Measurements from ENCODE around the gene ERVV-1.

ERVV-1 gene

DNA sequence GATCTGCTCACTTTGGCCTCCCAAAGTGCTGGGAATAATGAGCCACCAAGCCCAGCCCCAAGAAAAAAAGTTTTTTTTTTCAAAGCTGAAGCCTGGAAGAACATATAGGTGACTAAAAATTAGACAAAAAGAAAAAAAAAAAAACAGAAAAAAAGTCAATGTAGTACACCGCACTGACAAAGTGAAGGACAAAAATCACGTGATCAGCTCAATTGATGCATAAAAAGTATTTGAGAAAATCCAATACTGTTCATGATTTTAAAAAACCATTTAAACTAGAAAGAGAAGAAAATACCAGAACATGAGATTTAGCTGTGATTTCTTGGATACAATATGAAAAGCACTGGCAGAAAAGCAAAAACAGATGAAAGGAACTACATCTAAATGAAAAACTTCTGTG lies 20.3 kb downstream of the ERVV-1 start:
- DNase-seq = no peak

GRCh38 chr19:53034948-53035675 lies 21.4 kb downstream of the ERVV-1 start:
- no peak for DNase-seq

GRCh38 chr19:53037101-53038097 lies 23.7 kb downstream of the ERVV-1 start:
- no peak for DNase-seq

DNA sequence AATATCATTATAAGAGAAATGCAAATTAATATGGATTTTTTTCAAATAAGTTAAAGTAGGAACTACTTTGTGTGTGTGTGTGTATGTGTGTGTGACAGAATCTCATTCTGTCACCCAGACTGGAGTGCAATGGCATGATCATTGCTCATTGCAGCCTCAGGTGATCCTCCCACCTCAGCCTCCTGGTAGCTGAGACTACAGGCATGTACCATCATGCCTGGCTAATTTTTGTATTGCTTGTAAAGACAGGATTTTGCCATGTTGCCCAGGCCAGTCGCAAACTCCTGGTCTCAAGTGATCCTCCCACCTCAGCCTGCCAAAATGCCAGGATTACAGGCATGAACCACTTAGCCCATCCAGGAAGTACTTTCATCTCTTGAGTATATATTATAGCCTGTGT lies 27.6 kb downstream of the ERVV-1 start:
- DNase-seq = no peak

DNA sequence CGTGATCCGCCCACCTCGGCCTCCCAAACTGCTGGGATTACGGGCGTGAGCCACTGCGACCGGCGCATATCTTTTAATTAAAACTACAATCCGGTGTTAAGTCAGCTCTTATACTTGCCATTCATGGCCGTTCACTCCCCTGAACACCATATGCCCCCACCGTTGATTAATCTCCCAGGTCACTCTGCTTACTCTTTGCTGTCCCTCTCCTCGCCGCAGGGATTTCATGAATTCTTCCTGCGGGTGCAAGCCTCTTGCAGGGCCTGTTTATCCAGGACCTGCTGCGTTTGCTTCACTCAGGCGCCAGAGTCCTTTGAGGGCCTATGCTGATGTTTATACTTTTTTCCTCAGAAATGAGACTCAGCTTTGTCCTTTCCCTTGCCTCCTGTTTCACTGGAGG lies 31.8 kb downstream of the ERVV-1 start:
- no peak for DNase-seq

DNA sequence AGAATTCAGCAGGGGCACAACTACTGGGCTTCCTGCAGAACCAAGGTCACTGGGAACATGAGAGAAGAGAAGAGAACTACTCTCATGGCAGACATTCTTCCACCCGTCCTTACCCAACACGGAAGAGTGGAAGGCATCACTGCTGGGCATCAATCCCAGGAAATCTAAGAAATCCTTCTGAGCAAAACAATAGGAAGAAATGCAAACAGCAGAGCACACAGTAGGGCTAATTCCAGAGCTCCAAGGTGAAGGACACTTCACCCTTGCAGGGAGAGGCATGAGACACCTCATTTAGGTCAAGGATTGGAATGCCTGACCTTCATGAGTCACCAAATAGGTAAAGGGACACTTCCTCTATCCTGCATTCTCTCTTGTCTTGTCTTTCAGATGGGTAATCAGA lies 33.7 kb downstream of the ERVV-1 start:
- DNase-seq = no peak

DNA sequence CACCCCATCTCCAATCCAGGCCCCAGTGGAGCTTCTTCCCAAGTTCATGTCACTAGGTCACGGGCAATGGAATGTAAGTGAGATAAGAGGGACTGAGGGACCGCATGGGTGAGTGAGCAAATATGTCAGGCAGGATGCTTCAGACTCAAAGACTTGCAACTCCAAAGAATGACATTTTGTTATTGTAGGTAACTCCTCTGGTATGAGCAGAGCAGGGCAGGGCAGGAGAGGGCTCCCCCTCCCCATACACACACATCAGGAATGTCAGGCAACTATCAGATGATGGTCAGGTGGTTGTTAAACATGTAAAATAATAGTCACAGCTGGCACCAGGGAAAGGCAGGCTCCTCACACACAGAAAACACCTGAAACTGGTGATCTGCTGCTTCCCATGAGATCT lies 41.4 kb downstream of the ERVV-1 start:
- no peak for DNase-seq

- DNase-seq = no peak
These were observed 44.3 kb downstream of the ERVV-1 start for GRCh38 chr19:53057904-53058580.
